Sigmoid colon (tissue), 4 donors: ENCODE results near the gene SLC22A4.

Source experiments
- CTCF ChIP-seq, 4 experiments: fragments of 450-650 bp in 3 of 4; fragments of 200-600 bp in 1 of 4; IDR thresholded peaks; one replicate each; pipeline ENCODE4 v1.5.1; 2016 to 2019; ENCODE audit warnings: antibody characterized with exemption in 4 of 4, mild to moderate bottlenecking in 3 of 4, moderate library complexity in 2 of 4
- POLR2A ChIP-seq, 2 donors: fragments of 450-650 bp; IDR thresholded peaks; one replicate each; pipeline ENCODE4 v1.6.1; 2016; ENCODE audit warnings: antibody characterized with exemption in 2 of 2, mild to moderate bottlenecking in 2 of 2, moderate library complexity in 2 of 2
- POLR2AphosphoS5 ChIP-seq, 4 donors: sonication (generic); formaldehyde crosslinking; IDR thresholded peaks; one replicate each; pipeline ENCODE4 v1.6.1; 2017; ENCODE audit warnings: antibody characterized with exemption in 4 of 4

GRCh38 chr5:132313366-132313765 is 19.2 kb downstream of the SLC22A4 start:
- TF ChIP-seq POLR2A (IDR thresholded peaks at IDR 0.05), result no peak
- no peak for TF ChIP-seq CTCF (IDR thresholded peaks at IDR 0.05)
- TF ChIP-seq POLR2AphosphoS5 (IDR thresholded peaks at IDR 0.05), result no peak
